RCC 7860 (cell line): Measurements from ENCODE around the gene RIPK3.
A peak's percentile ranks its signal among the peaks of the same experiment; 100 is the strongest.
"Not testable (repeated sequence)": the region's sequence is repeated elsewhere in the genome, so short reads cannot be mapped to it uniquely, and the experiment has no call there.

Experiments used
- DNase-seq: peaks from one replicate; pipeline ENCODE4 v3.0.0-alpha.2; 2015; ENCODE audit warnings: low spot score
- FAIRE-seq: peaks from 2 replicates; lab custom pipeline; 2012; peaks lifted over from hg19 to GRCh38; lab: Jason Lieb, UNC

The RIPK3 gene

DNA sequence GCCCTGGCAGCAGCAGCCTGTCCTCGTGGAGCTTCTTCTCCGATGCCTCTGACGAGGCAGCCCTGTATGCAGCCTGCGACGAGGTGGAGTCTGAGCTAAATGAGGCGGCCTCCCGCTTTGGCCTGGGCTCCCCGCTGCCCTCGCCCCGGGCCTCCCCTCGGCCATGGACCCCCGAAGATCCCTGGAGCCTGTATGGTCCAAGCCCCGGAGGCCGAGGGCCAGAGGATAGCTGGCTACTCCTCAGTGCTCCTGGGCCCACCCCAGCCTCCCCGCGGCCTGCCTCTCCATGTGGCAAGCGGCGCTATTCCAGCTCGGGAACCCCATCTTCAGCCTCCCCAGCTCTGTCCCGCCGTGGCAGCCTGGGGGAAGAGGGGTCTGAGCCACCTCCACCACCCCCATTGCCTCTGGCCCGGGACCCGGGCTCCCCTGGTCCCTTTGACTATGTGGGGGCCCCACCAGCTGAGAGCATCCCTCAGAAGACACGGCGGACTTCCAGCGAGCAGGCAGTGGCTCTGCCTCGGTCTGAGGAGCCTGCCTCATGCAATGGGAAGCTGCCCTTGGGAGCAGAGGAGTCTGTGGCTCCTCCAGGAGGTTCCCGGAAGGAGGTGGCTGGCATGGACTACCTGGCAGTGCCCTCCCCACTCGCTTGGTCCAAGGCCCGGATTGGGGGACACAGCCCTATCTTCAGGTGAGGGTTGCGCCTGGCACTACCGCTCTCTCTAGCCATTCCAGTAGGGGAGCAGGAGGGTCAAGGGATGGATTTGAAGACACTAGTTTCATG is 30.3 kb upstream of the RIPK3 start:
- DNase-seq (no peak), FAIRE-seq (no peak)

- DNase-seq = no peak
- FAIRE-seq = no peak
These were observed 29.7 kb upstream of the RIPK3 start for GRCh38 chr14:24369463-24369862.

DNA sequence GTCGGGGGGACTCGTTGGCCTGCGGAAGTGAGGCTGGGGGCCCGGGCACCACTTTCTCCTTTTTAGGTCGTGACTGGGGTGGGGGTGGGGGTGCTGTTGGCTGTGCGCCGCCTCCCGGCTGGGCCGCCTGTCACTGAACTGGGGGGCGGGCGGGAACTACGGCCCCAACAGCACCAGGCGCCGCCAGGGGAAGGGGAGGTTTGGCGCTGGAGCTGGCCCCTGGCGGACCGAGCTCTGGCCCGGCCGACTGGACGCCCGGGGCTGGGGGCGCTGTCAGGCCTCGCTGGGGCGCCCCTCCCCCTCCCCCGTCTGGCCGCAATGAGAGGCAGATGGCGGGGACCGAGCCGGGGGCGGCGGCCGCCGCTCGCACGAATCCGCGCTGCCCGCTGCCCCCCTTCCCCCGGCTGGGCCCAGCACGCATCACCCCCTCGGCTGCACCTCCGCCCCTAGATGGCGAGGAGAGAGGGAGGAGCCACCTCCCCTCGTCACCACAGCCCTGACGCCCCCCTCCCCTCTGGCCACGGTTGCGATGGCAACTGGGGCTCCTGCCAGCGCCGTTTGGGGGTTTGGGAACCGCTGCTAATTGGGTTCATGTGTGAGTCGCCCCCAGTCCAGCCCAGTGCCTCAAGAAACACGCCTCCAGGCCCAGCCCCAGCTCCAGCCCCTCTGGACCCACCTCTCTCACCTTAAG is 28.9 kb upstream of the RIPK3 start:
- no peak for FAIRE-seq
- no peak for DNase-seq

DNA sequence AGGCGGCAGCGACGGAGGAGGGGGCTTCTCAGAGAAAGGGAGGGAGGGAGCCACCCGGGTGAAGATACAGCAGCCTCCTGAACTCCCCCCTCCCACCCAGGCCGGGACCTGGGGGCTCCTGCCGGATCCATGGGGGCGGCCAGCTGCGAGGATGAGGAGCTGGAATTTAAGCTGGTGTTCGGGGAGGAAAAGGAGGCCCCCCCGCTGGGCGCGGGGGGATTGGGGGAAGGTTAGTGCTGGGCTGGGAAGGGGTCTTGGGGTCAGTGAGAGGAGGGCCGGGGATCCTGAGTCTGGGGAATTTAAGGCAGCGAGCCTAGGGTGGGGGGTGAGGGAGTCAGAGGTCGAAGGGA is 28.4 kb upstream of the RIPK3 start:
- no peak for DNase-seq

GRCh38 chr14:24367514-24368211 is 27.9 kb upstream of the RIPK3 start, which contains the start of gene NFATC4:
Gene NFATC4, plus strand, starts transcription at chr14:24368184. Its CDS starts 157 bp downstream, at chr14:24368341.
- DNase-seq = no peak

More for the DNA sequence above, 28.4 kb upstream of the RIPK3 start:
- no peak for FAIRE-seq

DNA sequence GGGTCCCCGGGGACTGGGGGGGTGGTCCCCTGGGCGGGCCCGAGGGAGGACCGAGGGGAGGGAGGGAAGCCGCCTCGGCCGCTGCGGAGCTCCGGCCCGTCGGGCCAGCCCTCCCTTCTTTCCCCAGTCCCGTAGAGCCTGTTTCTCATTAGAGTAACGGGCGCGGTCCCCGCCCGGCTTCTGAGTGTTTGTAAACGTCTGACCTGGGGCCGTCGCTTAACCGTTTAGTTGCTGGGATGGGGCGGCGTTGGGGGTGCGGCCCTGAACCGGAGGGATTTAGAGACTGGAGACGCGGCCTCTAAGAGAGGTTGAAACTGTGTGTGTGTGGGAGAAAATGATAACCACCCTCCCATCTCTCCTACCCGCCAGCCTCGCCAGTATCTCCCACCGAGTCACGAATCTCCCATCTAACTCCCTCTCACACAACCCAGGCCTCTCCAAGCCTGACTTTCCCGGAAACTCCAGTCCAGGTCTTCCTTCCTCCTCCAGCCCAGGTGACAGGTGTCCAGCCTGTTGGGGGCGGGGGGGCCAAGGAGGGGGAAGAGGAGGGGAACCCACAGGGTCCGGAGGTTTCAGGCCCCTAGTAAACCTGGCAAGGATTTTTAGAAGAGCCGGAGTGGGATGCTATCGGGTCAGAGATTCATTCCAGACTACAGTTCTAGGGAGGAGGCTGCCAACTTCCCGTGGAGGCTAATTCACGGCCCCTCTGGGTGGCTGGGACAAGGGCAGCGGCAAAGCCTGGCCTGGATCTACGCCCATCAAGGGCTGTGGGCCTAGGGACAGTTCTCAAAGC is 27.1 kb upstream of the RIPK3 start:
- FAIRE-seq = no peak
- DNase-seq = no peak

More at GRCh38 chr14:24367514-24368211, 27.9 kb upstream of the RIPK3 start, which contains the start of gene NFATC4:
- FAIRE-seq = no peak

DNA sequence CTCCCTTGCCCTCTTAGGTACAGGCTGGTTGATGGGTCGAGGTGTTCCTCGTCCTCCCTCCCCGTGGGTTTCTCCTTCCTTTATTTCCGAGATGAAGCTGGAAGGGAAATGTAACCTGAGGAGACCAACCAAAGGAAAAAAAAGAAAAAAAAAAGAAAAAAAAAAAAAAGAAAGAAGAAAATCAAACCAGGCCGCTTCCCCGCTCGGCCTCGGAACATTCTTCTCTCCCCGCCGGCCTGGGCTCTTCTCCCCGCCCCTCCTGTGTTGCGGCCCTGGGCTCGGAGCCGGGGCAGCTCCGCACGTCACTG is 26.6 kb upstream of the RIPK3 start:
- FAIRE-seq = no peak

DNA sequence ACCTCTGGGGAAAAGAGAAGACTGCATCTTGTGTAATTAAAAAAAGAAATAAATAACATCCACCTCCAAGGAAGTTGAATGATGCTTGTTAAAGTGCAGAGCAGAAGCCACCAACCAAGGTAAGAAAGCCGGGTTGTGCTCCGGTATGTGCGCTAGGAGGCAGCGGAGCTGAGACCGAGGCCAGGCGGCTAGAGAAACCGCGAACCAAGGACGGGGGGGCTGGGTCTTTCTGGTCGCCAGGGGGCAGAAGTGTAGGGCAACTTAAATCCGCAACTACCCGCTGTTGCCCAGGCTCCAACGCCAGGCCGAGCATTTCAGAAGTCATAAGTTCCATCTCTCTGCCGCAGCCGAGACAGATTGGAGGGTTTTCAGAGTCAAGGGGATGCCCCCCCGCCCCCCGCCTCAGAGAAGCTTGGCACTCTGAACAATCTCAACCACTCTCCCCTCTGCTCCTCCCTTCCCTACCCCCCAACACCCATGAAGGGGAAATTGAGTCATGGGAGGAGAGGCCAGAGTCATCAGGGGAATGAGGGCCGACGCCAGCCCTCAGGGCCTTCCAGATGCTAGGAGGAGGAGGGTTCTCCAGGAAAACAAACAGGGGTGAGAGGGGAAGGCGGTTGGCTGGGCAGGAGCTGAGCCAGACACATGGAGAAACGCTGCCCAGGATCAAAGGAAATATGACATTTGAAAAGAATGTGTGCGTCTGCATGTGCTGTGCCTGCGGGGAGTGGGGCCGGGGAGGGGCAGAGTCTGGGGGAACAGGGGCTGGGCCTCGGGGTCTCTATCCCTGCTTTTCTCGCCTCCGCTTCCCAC is 26.0 kb upstream of the RIPK3 start:
- FAIRE-seq (no peak), DNase-seq (peak; percentile 16)

More for the DNA sequence above, 26.6 kb upstream of the RIPK3 start:
- no peak for DNase-seq

DNA sequence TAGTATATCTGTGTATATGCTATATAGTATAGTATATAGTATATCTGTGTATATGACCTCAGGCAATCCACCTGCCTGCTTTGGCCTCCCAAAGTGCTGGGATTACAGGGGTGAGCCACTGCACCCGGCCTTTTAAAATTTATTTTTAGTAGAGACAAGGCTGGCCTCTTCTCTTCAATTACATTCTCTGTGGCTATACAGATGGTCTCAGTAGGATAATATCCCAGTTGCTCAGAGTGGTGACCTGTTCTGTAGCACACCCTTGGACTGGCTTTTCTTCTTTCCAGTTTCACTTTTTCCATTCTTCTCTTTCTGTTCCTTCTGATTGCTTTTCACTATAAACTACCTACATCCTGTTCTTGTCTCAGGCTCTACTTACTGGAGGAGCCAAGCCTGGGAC is 25.1 kb upstream of the RIPK3 start:
- DNase-seq (no peak), FAIRE-seq (no peak)

- FAIRE-seq (no peak), DNase-seq (no peak)
These were observed 23.6 kb upstream of the RIPK3 start for GRCh38 chr14:24363401-24363800.

DNA sequence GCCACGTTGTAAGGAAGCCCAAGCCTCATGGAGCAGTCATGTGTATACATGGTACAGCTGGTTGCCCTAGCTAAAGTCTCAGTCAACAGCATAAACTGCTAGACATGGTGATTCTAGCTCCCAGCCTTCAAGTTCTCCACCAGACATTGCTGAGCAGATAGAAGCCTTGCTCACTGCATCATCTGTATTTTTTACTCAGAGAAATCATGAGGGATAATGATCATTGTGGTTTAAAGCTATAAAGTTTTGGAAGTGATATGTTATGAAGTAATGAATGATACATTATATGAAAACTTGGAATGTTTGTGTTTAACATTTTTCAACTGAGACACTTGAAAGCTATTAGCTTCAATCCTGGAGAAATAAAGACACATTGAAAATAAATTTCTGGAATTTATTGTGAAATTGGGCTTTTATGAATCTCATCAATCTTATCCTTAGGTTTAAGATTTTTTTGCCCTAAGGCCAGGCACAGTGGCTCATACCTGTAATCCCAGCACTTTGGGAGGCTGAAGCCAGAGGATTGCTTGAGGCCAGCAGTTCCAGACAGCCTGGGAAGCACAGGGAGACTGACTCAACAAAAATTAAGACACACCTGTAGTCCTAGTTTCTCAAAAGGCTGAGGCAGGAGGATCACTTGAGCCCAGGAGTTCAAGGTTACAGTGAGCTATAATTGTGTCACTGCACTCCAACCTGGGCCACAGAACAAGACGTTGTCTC is 22.6 kb upstream of the RIPK3 start:
- FAIRE-seq = no peak
- no peak for DNase-seq

- no peak for FAIRE-seq
- no peak for DNase-seq
These were observed 21.5 kb upstream of the RIPK3 start for GRCh38 chr14:24361326-24361725.

DNA sequence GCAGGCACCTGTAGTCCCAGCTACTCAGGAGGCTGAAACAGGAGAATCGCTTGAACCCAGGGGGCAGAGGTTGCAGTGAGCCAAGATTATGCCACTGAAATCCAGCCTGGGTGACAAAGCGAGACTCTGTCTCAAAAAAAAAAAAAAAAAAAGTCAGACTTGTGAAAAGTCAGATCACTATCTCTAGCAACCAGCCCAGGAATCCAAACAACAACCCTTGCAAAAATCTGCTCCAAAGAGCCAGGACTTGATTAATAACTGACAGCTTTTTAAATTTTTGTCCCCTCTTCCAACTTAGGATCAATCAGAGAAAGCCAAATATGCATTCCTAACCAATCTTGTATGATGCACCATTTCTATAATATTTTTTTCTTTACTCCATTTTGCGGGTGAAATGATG is 20.5 kb upstream of the RIPK3 start:
- no peak for DNase-seq
- FAIRE-seq = no peak

- DNase-seq (no peak), FAIRE-seq (no peak)
These were observed 16.4 kb upstream of the RIPK3 start for GRCh38 chr14:24356208-24356607.

- FAIRE-seq = no peak
- no peak for DNase-seq
These were observed 15.2 kb upstream of the RIPK3 start for GRCh38 chr14:24355009-24355408.

- not testable (repeated sequence) for DNase-seq, FAIRE-seq
These were observed 14.7 kb upstream of the RIPK3 start for GRCh38 chr14:24354482-24354825.

GRCh38 chr14:24353559-24354481 is 14.0 kb upstream of the RIPK3 start:
- DNase-seq (no peak), FAIRE-seq (no peak)

- DNase-seq (no peak), FAIRE-seq (no peak)
These were observed 11.7 kb upstream of the RIPK3 start for GRCh38 chr14:24351517-24351916.

GRCh38 chr14:24349742-24350141 is 10.0 kb upstream of the RIPK3 start:
- FAIRE-seq (no peak), DNase-seq (no peak)
